HCT116 (cell line): Measurements from ENCODE around the gene LRP1B. TPM values are rescaled to one million over a fixed set of nuclear protein-coding genes. Genes with fewer than 3 reads are reported as not detected.

ENCODE experiments used
- ATAC-seq: fragments of 200-7000 bp; cut with Tn5 transposase; 2 replicates; pipeline ENCODE4 v1.9.1; 2020; ENCODE audit warnings: mild to moderate bottlenecking, moderate library complexity
- BruUV-seq: library from RNA; stranded (reverse); fragments of 400-500 nt; replicated peaks from 2 replicates; lab custom pipeline; 2021; lab: Mats Ljungman, UMichigan
- CTCF ChIA-PET: fragments of 300-600 bp; sonication (Branson Sonifier 250); formaldehyde crosslinking; loops from one replicate; lab custom pipeline; 2021; ENCODE audit warnings: antibody characterized with exemption; lab: Charles Lee
- POLR2A ChIA-PET: fragments of 300-600, 350-600 bp; sonication (Branson Sonifier 250); formaldehyde crosslinking; loops from one replicate; lab custom pipeline; 2021; ENCODE audit warnings: antibody characterized with exemption; lab: Charles Lee
- RAD21 ChIA-PET, 2 experiments: fragments of 300-600 bp; sonication (Branson Sonifier 250); formaldehyde crosslinking; loops; one replicate each; lab custom pipeline; 2023; ENCODE audit warnings: low total read pairs in 2 of 2; ENCODE audit not compliant: uncharacterized antibody in 2 of 2, unreplicated experiment in 2 of 2, low non-redundant PET in 1 of 2; lab: Charles Lee
- DNase-seq: peaks from one replicate; pipeline ENCODE4 v3.0.0-alpha.2; 2010; ENCODE audit warnings: low read depth, low spot score
- H2AFZ ChIP-seq: fragments of 200-600 bp; shearing (Covaris generic), sonication (generic); 2 replicates; pipeline ENCODE4 v1.6.1; 2017; ENCODE audit warnings: low read depth, mixed run types, mixed read lengths, antibody characterized with exemption, low read length; ENCODE audit not compliant: poor library complexity, severe bottlenecking
- H3K27ac ChIP-seq: 2 replicates; pipeline ENCODE4 v1.5.1; 2012; ENCODE audit warnings: low read depth, low read length
- H3K27me3 ChIP-seq: fragments of 200-600 bp; sonication (generic); 2 replicates; pipeline ENCODE4 v1.6.1; 2016; ENCODE audit warnings: mixed run types, low read length, mixed read lengths; ENCODE audit not compliant: insufficient read depth
- H3K36me3 ChIP-seq, 2 experiments: fragments of 200-500 bp in 1 of 2; fragments of 200-600 bp in 1 of 2; sonication (Bioruptor generic) in 1 of 2; sonication (generic) in 1 of 2; 2 replicates each; pipeline versions ENCODE4 v1.5.1 to v1.6.1; 2014 to 2016; ENCODE audit warnings: low read length in 2 of 2, inconsistent platforms in 1 of 2, mixed read lengths in 1 of 2, mixed run types in 1 of 2; ENCODE audit not compliant: insufficient read depth in 2 of 2, control insufficient read depth in 1 of 2
- H3K4me1 ChIP-seq, 2 experiments: fragments of 200-600 bp in 1 of 2; sonication (generic) in 1 of 2; 2 replicates each; pipeline versions ENCODE4 v1.5.1 to v1.6.1; 2012 to 2017; ENCODE audit warnings: low read length in 2 of 2, inconsistent platforms in 1 of 2, mild to moderate bottlenecking in 1 of 2, mixed read lengths in 1 of 2, mixed run types in 1 of 2, moderate library complexity in 1 of 2; ENCODE audit not compliant: insufficient read depth in 2 of 2, control insufficient read depth in 1 of 2
- H3K4me2 ChIP-seq: fragments of 200-600 bp; sonication (generic); 2 replicates; pipeline ENCODE4 v1.6.1; 2017; ENCODE audit warnings: mixed run types, low read length, mixed read lengths
- H3K4me3 ChIP-seq, 2 experiments: fragments of 200-600 bp in 1 of 2; sonication (generic) in 1 of 2; replicated peaks in 1 of 2; 2 replicates each; pipeline ENCODE4 v1.5.1; 2011 to 2016; ENCODE audit warnings: low read length in 2 of 2, control low read depth in 1 of 2, low read depth in 1 of 2, mild to moderate bottlenecking in 1 of 2, mixed read lengths in 1 of 2, mixed run types in 1 of 2
- H3K79me2 ChIP-seq: fragments of 200-600 bp; sonication (generic); 2 replicates; pipeline ENCODE4 v1.6.1; 2017; ENCODE audit warnings: mild to moderate bottlenecking, mixed run types, low read length, moderate library complexity, mixed read lengths; ENCODE audit not compliant: insufficient read depth
- H3K9ac ChIP-seq: fragments of 200-600 bp; sonication (generic); 2 replicates; pipeline ENCODE4 v1.6.1; 2016; ENCODE audit warnings: low read length, mixed read lengths
- H3K9me2 ChIP-seq: fragments of 200-600 bp; sonication (generic), shearing (Covaris generic); 2 replicates; pipeline ENCODE4 v1.6.1; 2017; ENCODE audit warnings: mixed run types, mild to moderate bottlenecking, moderate library complexity; ENCODE audit not compliant: insufficient read depth
- H3K9me3 ChIP-seq, 2 experiments: fragments of 200-500 bp in 1 of 2; fragments of 200-600 bp in 1 of 2; sonication (Bioruptor generic) in 1 of 2; sonication (generic) in 1 of 2; 2 replicates each; pipeline ENCODE4 v1.6.1; 2014 to 2017; ENCODE audit warnings: low read length in 2 of 2, mixed read lengths in 2 of 2, inconsistent platforms in 1 of 2, low read depth in 1 of 2, mild to moderate bottlenecking in 1 of 2, mixed run types in 1 of 2, moderate library complexity in 1 of 2; ENCODE audit not compliant: control insufficient read depth in 1 of 2, insufficient read depth in 1 of 2
- H4K20me1 ChIP-seq: fragments of 200-600 bp; sonication (generic), shearing (Covaris generic); 2 replicates; pipeline ENCODE4 v1.6.1; 2017; ENCODE audit warnings: mixed run types, mild to moderate bottlenecking, moderate library complexity; ENCODE audit not compliant: insufficient read depth
- CBX3 ChIP-seq: IDR thresholded peaks from 2 replicates; pipeline ENCODE4 v1.6.1; 2012; ENCODE audit warnings: low read depth
- CEBPB ChIP-seq: IDR thresholded peaks from 2 replicates; pipeline ENCODE4 v1.6.1; 2012; ENCODE audit warnings: low read depth
- CTCF ChIP-seq, 3 experiments: fragments of 200-600 bp in 1 of 3; sonication (generic) in 1 of 3; IDR thresholded peaks in 2 of 3; conservative IDR thresholded peaks in 1 of 3; 2 replicates each; pipeline ENCODE4 v1.5.1; 2012 to 2017; ENCODE audit warnings: low read depth in 2 of 3, low read length in 2 of 3, antibody characterized with exemption in 1 of 3, borderline replicate concordance in 1 of 3, control low read depth in 1 of 3, mild to moderate bottlenecking in 1 of 3, mixed read lengths in 1 of 3, mixed run types in 1 of 3, moderate library complexity in 1 of 3; ENCODE audit not compliant: insufficient read depth in 1 of 3
- EGR1 ChIP-seq: IDR thresholded peaks from 2 replicates; pipeline ENCODE4 v1.6.1; 2012; ENCODE audit warnings: low read depth
- EZH2 ChIP-seq: fragments of 200-600 bp; sonication (generic); IDR thresholded peaks from 2 replicates; pipeline ENCODE4 v1.6.1; 2017; ENCODE audit warnings: antibody characterized with exemption, mixed run types
- EZH2phosphoT487 ChIP-seq: fragments of 200-600 bp; IDR thresholded peaks from 2 replicates; pipeline ENCODE4 v1.6.1; 2018; ENCODE audit warnings: antibody characterized with exemption, borderline replicate concordance
- JUND ChIP-seq: IDR thresholded peaks from 2 replicates; pipeline ENCODE4 v1.6.1; 2012
- POLR2AphosphoS5 ChIP-seq: IDR thresholded peaks from 2 replicates; pipeline ENCODE4 v1.6.1; 2011; ENCODE audit warnings: mild to moderate bottlenecking, low read depth, low read length, moderate library complexity
- RAD21 ChIP-seq: IDR thresholded peaks from 2 replicates; pipeline ENCODE4 v1.6.1; 2012; ENCODE audit warnings: low read depth, mild to moderate bottlenecking
- REST ChIP-seq: IDR thresholded peaks from 2 replicates; pipeline ENCODE4 v1.6.1; 2012; ENCODE audit warnings: low read depth
- SIN3A ChIP-seq: IDR thresholded peaks from 2 replicates; pipeline ENCODE4 v1.6.1; 2012; ENCODE audit warnings: low read depth
- SP1 ChIP-seq: IDR thresholded peaks from 2 replicates; pipeline ENCODE4 v1.6.1; 2012; ENCODE audit warnings: low read depth
- SRF ChIP-seq: IDR thresholded peaks from 2 replicates; pipeline ENCODE4 v1.6.1; 2012; ENCODE audit warnings: low read depth
- TCF7L2 ChIP-seq: IDR thresholded peaks from 2 replicates; pipeline ENCODE4 v1.7.0; 2011; ENCODE audit warnings: borderline replicate concordance, inconsistent platforms; ENCODE audit not compliant: insufficient read depth, insufficient read length; ENCODE audit errors: extremely low read depth
- YY1 ChIP-seq: IDR thresholded peaks from 2 replicates; pipeline ENCODE4 v1.6.1; 2011; ENCODE audit warnings: low read length, low read depth, moderate library complexity, mild to moderate bottlenecking; ENCODE audit not compliant: insufficient replicate concordance; ENCODE audit errors: extremely low read depth
- ZNF274 ChIP-seq: fragments of 200-500 bp; sonication (Bioruptor generic); IDR thresholded peaks from 2 replicates; pipeline ENCODE4 v1.6.1; 2014; ENCODE audit warnings: mild to moderate bottlenecking, low read depth, low read length, inconsistent platforms
- intact Hi-C: fragments of 100-400 bp; cut with micrococcal nuclease; formaldehyde crosslinking; loops from 2 replicates; pipeline ENCODE4 v1.10.0; 2022
- total RNA-seq: library from RNA; stranded (reverse); gene quantifications from one replicate; pipeline ENCODE4 v1.2.1, GENCODE V29; 2021; ENCODE audit not compliant: unreplicated experiment

LRP1B gene
- total RNA-seq, 1 experiment from 2014 or later = 0.34 TPM

GRCh38 chr2:141458351-141458750, 672.5 kb downstream of the LRP1B start:
- Histone ChIP-seq H3K9ac (no peak overlapping the region), H3K27me3 (no peaks in the 10 kb centered on the region), H3K4me2 (no peak overlapping the region), H3K27ac (no peak overlapping the region), H2AFZ (no peak overlapping the region), H3K36me3 (no peaks in the 10 kb centered on the region), H3K79me2 (no peaks in the 10 kb centered on the region), H3K4me1 (no peaks in the 10 kb centered on the region), H3K4me3 (no peak overlapping the region), H4K20me1 (no peaks in the 10 kb centered on the region), H3K9me3 (no peaks in the 10 kb centered on the region), H3K9me2 (no peaks in the 10 kb centered on the region)
- no peak for TF ChIP-seq RAD21
- TF ChIP-seq POLR2AphosphoS5 = no peak
- no peak for TF ChIP-seq SRF
- intact Hi-C loops = no loop called here
- ChIA-PET RAD21 (no interaction called here), POLR2A (no interaction called here), CTCF (no interaction called here)
- no peak for ATAC-seq
- DNase-seq = no peak
- no TSS peak for BruUV-seq

GRCh38 chr2:141455877-141456276, 674.9 kb downstream of the LRP1B start:
- Histone ChIP-seq H3K9me3 (no peaks in the 10 kb centered on the region), H3K79me2 (no peaks in the 10 kb centered on the region), H3K9ac (no peak overlapping the region), H3K36me3 (no peaks in the 10 kb centered on the region), H3K4me1 (no peaks in the 10 kb centered on the region)
- intact Hi-C loops = no loop called here
- ChIA-PET CTCF (no interaction called here), RAD21 (no interaction called here)
- TF ChIP-seq ZNF274 (no peak), RAD21 (no peak), EZH2 (no peak), SP1 (no peak), CEBPB (no peak), CTCF (IDR thresholded peaks at IDR 0.05 in 2 of 3, conservative IDR thresholded peaks at IDR 0.05 in 1 of 3; ENCODE audit: borderline replicate concordance in 1 of 3, insufficient read depth in 1 of 3, low read depth in 2 of 3, low read length in 2 of 3) (no peak), POLR2AphosphoS5 (no peak), REST (no peak), YY1 (no peak), JUND (no peak), TCF7L2 (no peak), SIN3A (no peak), EGR1 (no peak), CBX3 (no peak), EZH2phosphoT487 (no peak)
- TF ChIP-seq, all 23 proteins: peak for 0
- POLR2A ChIA-PET = no interaction called here
- H4K20me1 ChIP-seq = no peaks in the 10 kb centered on the region
- H3K27me3 ChIP-seq = no peaks in the 10 kb centered on the region
- H3K27ac ChIP-seq = no peak overlapping the region
- no peak for DNase-seq
- BruUV-seq = no TSS peak
- no peak overlapping the region for H2AFZ ChIP-seq
- ATAC-seq = no peak
- H3K4me2 ChIP-seq = no peak overlapping the region
- no peak overlapping the region for H3K4me3 ChIP-seq
- no peaks in the 10 kb centered on the region for H3K9me2 ChIP-seq
